Measurements from ENCODE around the gene PAK1IP1. TPM values are rescaled to one million over a fixed set of nuclear protein-coding genes. Genes with fewer than 3 reads are reported as not detected.

PAK1IP1 gene
- total and polyA plus RNA-seq, 7 donors = 9.5 to 44.1 (median 22.0) TPM

- Histone ChIP-seq H3K4me3 (no peak overlapping the region), H3K36me3 (ENCODE audit: insufficient read depth in 1 of 2, low read depth in 1 of 2) (peaks cover 4 to 44% of the 10 kb centered on the region in 2 donors), H3K27ac (no peak overlapping the region), H3K9me3 (no peaks in the 10 kb centered on the region), H3K27me3 (ENCODE audit: insufficient read depth in 3 of 3, low read length in 2 of 3) (no peaks in the 10 kb centered on the region), H3K4me1 (peaks cover 27% of the 10 kb centered on the region)
- TF ChIP-seq CTCF (IDR thresholded peaks at IDR 0.05) = no peak
- intact Hi-C loops (cut with DNase I) = no loop called here
- WGBS, 3 donors = 94 to 99% (median 96%) methylated on average over 4 of the region's 4 CpGs
- ATAC-seq = no peak
- DNase-seq = no peak
These were observed 1.9 kb downstream of the PAK1IP1 start for GRCh38 chr6:10696655-10697054.

GRCh38 chr6:10713962-10714361 is 19.2 kb downstream of the PAK1IP1 start:
- Histone ChIP-seq H3K4me1 (no peaks in the 10 kb centered on the region), H3K27me3 (ENCODE audit: insufficient read depth in 3 of 3, low read length in 2 of 3) (no peaks in the 10 kb centered on the region), H3K9me3 (no peaks in the 10 kb centered on the region), H3K4me3 (no peak overlapping the region), H3K27ac (no peak overlapping the region), H3K36me3 (ENCODE audit: insufficient read depth in 1 of 2, low read depth in 1 of 2) (peaks cover 0 to 20% of the 10 kb centered on the region in 2 donors)
- WGBS, 3 donors = 85 to 89% (median 87%) methylated on average over 8 of the region's 8 CpGs
- intact Hi-C loops (cut with DNase I) = no loop called here
- TF ChIP-seq CTCF (IDR thresholded peaks at IDR 0.05) = no peak
- ATAC-seq (no peak), DNase-seq (no peak)

GRCh38 chr6:10719296-10719963 is 24.7 kb downstream of the PAK1IP1 start:
- no peaks in the 10 kb centered on the region for H3K9me3 ChIP-seq
- no peaks in the 10 kb centered on the region for H3K36me3 ChIP-seq (ENCODE audit: insufficient read depth in 1 of 2, low read depth in 1 of 2)
- no peak overlapping the region for H3K27ac ChIP-seq
- intact Hi-C loops (cut with DNase I) = no loop called here
- H3K4me3 ChIP-seq = peak overlapping the region; percentile 68
- no peak for ATAC-seq
- no peak for TF ChIP-seq CTCF (IDR thresholded peaks at IDR 0.05)
- WGBS, 3 donors = 77 to 85% (median 80%) methylated on average over 8 of the region's 8 CpGs
- DNase-seq = no peak
- H3K4me1 ChIP-seq = peaks cover 15% of the 10 kb centered on the region
- no peaks in the 10 kb centered on the region for H3K27me3 ChIP-seq (ENCODE audit: insufficient read depth in 3 of 3, low read length in 2 of 3)

- intact Hi-C loops (cut with DNase I) = no loop called here
- Histone ChIP-seq H3K27ac (peak overlapping the region; percentile 16), H3K4me1 (peaks cover 19% of the 10 kb centered on the region), H3K9me3 (no peaks in the 10 kb centered on the region), H3K4me3 (peak overlapping the region; percentile 68), H3K36me3 (ENCODE audit: insufficient read depth in 1 of 2, low read depth in 1 of 2) (no peaks in the 10 kb centered on the region), H3K27me3 (ENCODE audit: insufficient read depth in 3 of 3, low read length in 2 of 3) (no peaks in the 10 kb centered on the region)
- DNase-seq (peak; percentile 20 to 54), ATAC-seq (no peak)
- WGBS, 3 donors = 24 to 52% (median 33%) methylated on average over 21 of the region's 21 CpGs
- TF ChIP-seq CTCF (IDR thresholded peaks at IDR 0.05) = no peak
These were observed 25.1 kb downstream of the PAK1IP1 start for GRCh38 chr6:10719964-10720264.

Measured in psoas muscle (tissue), 8 donors.